Measurements from ENCODE around the gene ZNF281. TPM values are rescaled to one million over a fixed set of nuclear protein-coding genes. Genes with fewer than 3 reads are reported as not detected.

Gene ZNF281
- total RNA-seq, 2 experiments from 2014 or later: 13.5 to 14.3 TPM

DNA sequence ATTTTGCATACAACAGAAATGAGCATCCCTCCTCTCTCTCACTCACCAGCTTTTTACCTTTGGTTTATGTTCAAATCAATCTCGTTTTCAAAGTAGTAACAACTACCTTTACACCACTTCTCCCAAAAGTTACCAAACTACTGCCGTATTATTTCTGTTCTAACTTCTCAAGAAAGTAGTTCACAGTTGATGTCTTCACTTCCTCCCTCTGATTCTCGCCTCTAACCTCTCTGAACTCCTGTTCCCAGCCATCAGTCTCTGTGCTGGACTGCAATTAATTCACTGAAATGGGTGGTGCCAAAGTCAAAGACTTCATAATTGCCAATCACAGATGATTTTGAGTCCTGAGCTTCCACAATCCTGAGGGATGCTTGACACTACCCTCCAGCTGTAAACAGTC is 54.0 kb downstream of the ZNF281 start:
- CTCF ChIA-PET: interaction anchor here (0.9 kb wide), 1 partner anchor 41 kb away, joined by 4 read pairs; no protein-coding TSS in a partner anchor
- no peak for ATAC-seq
- H3K27ac Mint-ChIP-seq: no peak overlapping the region

More for the DNA sequence above, 54.0 kb downstream of the ZNF281 start:
- H3K27me3 Mint-ChIP-seq (ENCODE audit: low read depth): no peaks in the 10 kb centered on the region
- no peaks in the 10 kb centered on the region for H3K9me3 Mint-ChIP-seq (ENCODE audit: insufficient read depth)
- POLR2A ChIA-PET: no interaction called here
- H3K4me1 Mint-ChIP-seq (ENCODE audit: low read depth): peaks cover 43% of the 10 kb centered on the region
- no peak overlapping the region for H3K4me3 Mint-ChIP-seq
- H3K36me3 Mint-ChIP-seq (ENCODE audit: low read depth): peaks cover 2% of the 10 kb centered on the region
- no peak for DNase-seq

Other genes with a start within 250 kb of the ZNF281 start
- 10 to 100 TPM; 34.1 to 35.8 TPM for gene KIF14, start 210.7 kb upstream of the ZNF281 start, total RNA-seq